Astrocyte of the cerebellum (primary cell): ENCODE measurements around the gene NAXE.
A peak's percentile ranks its signal among the peaks of the same experiment; 100 is the strongest.
"Not testable (repeated sequence)": the region's sequence is repeated elsewhere in the genome, so short reads cannot be mapped to it uniquely, and the experiment has no call there.

Source experiments
- DNase-seq: peaks from one replicate; pipeline ENCODE4 v3.0.0-alpha.2; 2011; ENCODE audit warnings: low read depth
- H3K4me3 ChIP-seq: 2 replicates; pipeline ENCODE4 v1.5.1; 2011; ENCODE audit warnings: mild to moderate bottlenecking, low read depth, low read length, moderate library complexity
- CTCF ChIP-seq: IDR thresholded peaks from 2 replicates; pipeline ENCODE4 v1.5.1; 2012; ENCODE audit warnings: low read length, low read depth, moderate library complexity, mild to moderate bottlenecking; ENCODE audit errors: missing control alignments
- in situ Hi-C: cut with HindIII; loops from 2 replicates; pipeline ENCODE4 v1.10.0; 2017; ENCODE audit warnings: low sequenced_read_pairs

The NAXE gene

GRCh38 chr1:156583821-156584622, 7.6 kb upstream of the NAXE start:
- peak; percentile 76 for DNase-seq
- H3K4me3 ChIP-seq, result no peak overlapping the region
- in situ Hi-C loops, result no loop called here
- TF ChIP-seq CTCF, result peak; percentile 92

GRCh38 chr1:156584813-156585212, 6.8 kb upstream of the NAXE start:
- no peak for DNase-seq
- TF ChIP-seq CTCF, result peak; percentile 27
- in situ Hi-C loops, result no loop called here
- no peak overlapping the region for H3K4me3 ChIP-seq

- in situ Hi-C loops, result no loop called here
- no peak for DNase-seq
- no peak for TF ChIP-seq CTCF
- H3K4me3 ChIP-seq, result no peak overlapping the region
Observed at GRCh38 chr1:156586323-156586722, 5.3 kb upstream of the NAXE start.

GRCh38 chr1:156586892-156587477, 4.6 kb upstream of the NAXE start:
- H3K4me3 ChIP-seq, result no peak overlapping the region
- TF ChIP-seq CTCF, result no peak
- in situ Hi-C loops, result no loop called here
- no peak for DNase-seq

GRCh38 chr1:156587927-156588326, 3.6 kb upstream of the NAXE start:
- H3K4me3 ChIP-seq, in situ Hi-C loops, DNase-seq: not testable (repeated sequence)

GRCh38 chr1:156589546-156589945, 2.0 kb upstream of the NAXE start:
- no peak for TF ChIP-seq CTCF
- H3K4me3 ChIP-seq, result no peak overlapping the region
- in situ Hi-C loops, result no loop called here
- no peak for DNase-seq

GRCh38 chr1:156590326-156591180, 1.0 kb upstream of the NAXE start:
- in situ Hi-C loops, result no loop called here
- no peak overlapping the region for H3K4me3 ChIP-seq
- TF ChIP-seq CTCF, result no peak
- DNase-seq, result no peak
